ENCODE data around the gene APH1B. TPM values are rescaled to one million over a fixed set of nuclear protein-coding genes. Genes with fewer than 3 reads are reported as not detected.

Gene APH1B
- total RNA-seq, 1 experiment from 2014 or later: 20.9 TPM

- DNase-seq: no peak
- H3K36me3 Mint-ChIP-seq (ENCODE audit: insufficient read depth in 1 of 3, low read depth in 3 of 3): no peaks in the 10 kb centered on the region
- no peak overlapping the region for H4K91ac ChIP-seq (ENCODE audit: insufficient read length, low read depth, low read length)
- peaks cover 35 to 39% of the 10 kb centered on the region in 2 experiments for H3K4me1 Mint-ChIP-seq
- H2BK20ac ChIP-seq (ENCODE audit: low read depth, low read length, poor library complexity, severe bottlenecking): no peak overlapping the region
- H2AFZ ChIP-seq (ENCODE audit: low read length): no peak overlapping the region
- H4K20me1 ChIP-seq (ENCODE audit: control insufficient read depth, insufficient read depth, insufficient read length): no peaks in the 10 kb centered on the region
- H3K9ac ChIP-seq (ENCODE audit: extremely low read depth, insufficient read length, low read length): no peak overlapping the region
- H2BK120ac ChIP-seq (ENCODE audit: low read depth, low read length, poor library complexity, severe bottlenecking): no peak overlapping the region
- H2AK5ac ChIP-seq (ENCODE audit: insufficient read length, low read length): no peak overlapping the region
- no CpG with 5 or more reads among the region's 4 CpGs for WGBS (ENCODE audit: extremely low coverage, insufficient read length, low lambda C conversion rate)
- no peak overlapping the region for H2BK12ac ChIP-seq (ENCODE audit: insufficient read length, low read depth, low read length)
- H3K4me2 ChIP-seq (ENCODE audit: insufficient read depth, insufficient read length, low read length): no peak overlapping the region
- no peaks in the 10 kb centered on the region for H3K79me2 ChIP-seq (ENCODE audit: insufficient read depth, low read length)
- H3K18ac ChIP-seq (ENCODE audit: insufficient read length, low read depth, low read length): no peak overlapping the region
- H3K23ac ChIP-seq (ENCODE audit: insufficient read length, low read depth, low read length): no peak overlapping the region
- H3K14ac ChIP-seq (ENCODE audit: insufficient read depth, low read length): no peak overlapping the region
- H4K8ac ChIP-seq (replicated peaks; ENCODE audit: insufficient read length, low read depth, low read length): no peak overlapping the region
- TF ChIP-seq CTCF (conservative IDR thresholded peaks at IDR 0.05): no peak
- H3K4me3 Mint-ChIP-seq: no peak overlapping the region
- H3K27ac Mint-ChIP-seq: no peak overlapping the region; a peak in 1 of 7 replicates
- no peak overlapping the region for H3K56ac ChIP-seq (ENCODE audit: insufficient read length, low read depth, low read length)
- H2BK15ac ChIP-seq (ENCODE audit: low read depth, low read length): no peak overlapping the region
- no peak overlapping the region for H2BK5ac ChIP-seq (ENCODE audit: insufficient read length, low read length)
- H3K4me1 ChIP-seq (ENCODE audit: insufficient read depth, low read length): peaks cover 16% of the 10 kb centered on the region
- H3K27me3 ChIP-seq (ENCODE audit: insufficient read depth, low read length): no peaks in the 10 kb centered on the region
- H3T11ph ChIP-seq (ENCODE audit: low read length): no peak overlapping the region
- no peaks in the 10 kb centered on the region for H3K79me1 ChIP-seq (ENCODE audit: insufficient read depth, low read depth, low read length, poor library complexity, severe bottlenecking)
- peaks cover 6% of the 10 kb centered on the region for H3K27me3 Mint-ChIP-seq (ENCODE audit: low read depth)
- H3K9me3 Mint-ChIP-seq: no peaks in the 10 kb centered on the region
- peaks cover 6% of the 10 kb centered on the region for H3K23me2 ChIP-seq (ENCODE audit: insufficient read length, low read depth, low read length, poor library complexity, severe bottlenecking)
- no peak overlapping the region for H3K27ac ChIP-seq (ENCODE audit: insufficient read length, low read depth, low read length)
- no peaks in the 10 kb centered on the region for H3K9me3 ChIP-seq (ENCODE audit: control insufficient read depth, low read depth, low read length)
- no peak overlapping the region for H3K4ac ChIP-seq (ENCODE audit: low read depth, low read length)
- no peak overlapping the region for H4K5ac ChIP-seq (ENCODE audit: insufficient read length, low read depth, low read length)
Observed at GRCh38 chr15:63337046-63337445, 59.6 kb downstream of the APH1B start.
